Keratinocyte (primary cell): ENCODE measurements around the gene TCP11L2. TPM values are rescaled to one million over a fixed set of nuclear protein-coding genes. Genes with fewer than 3 reads are reported as not detected.

Experiments used
- DNase-seq: peaks from one replicate; pipeline ENCODE4 v3.0.0-alpha.2; 2011; ENCODE audit warnings: low read depth, missing footprints, low spot score
- FAIRE-seq: peaks from 2 replicates; lab custom pipeline; 2011; peaks lifted over from hg19 to GRCh38; lab: Jason Lieb, UNC
- H2AFZ ChIP-seq: 2 replicates; pipeline ENCODE4 v1.6.0; 2012; ENCODE audit warnings: low read length, control low read depth, inconsistent platforms; ENCODE audit not compliant: control insufficient read depth
- H3K27ac ChIP-seq: 2 replicates; pipeline ENCODE4 v1.5.1; 2011; ENCODE audit warnings: low read length; ENCODE audit not compliant: control insufficient read depth, insufficient read depth
- H3K27me3 ChIP-seq: 3 replicates; pipeline ENCODE4 v1.6.0; 2011; ENCODE audit warnings: low read length; ENCODE audit not compliant: control insufficient read depth, insufficient read depth; ENCODE audit errors: extremely low read depth
- H3K36me3 ChIP-seq, 2 experiments: 2 replicates in 1 of 2; 3 replicates in 1 of 2; pipeline ENCODE4 v1.5.1; 2011; ENCODE audit warnings: low read length in 2 of 2, mild to moderate bottlenecking in 1 of 2; ENCODE audit not compliant: control insufficient read depth in 2 of 2, insufficient read depth in 2 of 2; ENCODE audit errors: extremely low read depth in 1 of 2
- H3K4me1 ChIP-seq: 3 replicates; pipeline ENCODE4 v1.5.1; 2011; ENCODE audit warnings: low read length; ENCODE audit not compliant: control insufficient read depth, insufficient read depth; ENCODE audit errors: extremely low read depth
- H3K4me2 ChIP-seq: 3 replicates; pipeline ENCODE4 v1.6.0; 2011; ENCODE audit warnings: low read depth, low read length; ENCODE audit not compliant: control insufficient read depth, insufficient read depth; ENCODE audit errors: extremely low read depth
- H3K4me3 ChIP-seq, 3 experiments: fragments of 200-600 bp in 1 of 3; sonication (generic) in 1 of 3; 2 replicates in 2 of 3; 3 replicates in 1 of 3; pipeline ENCODE4 v1.5.1; 2011 to 2016; ENCODE audit warnings: low read length in 3 of 3, mild to moderate bottlenecking in 3 of 3, control low read depth in 2 of 3, inconsistent platforms in 1 of 3, low read depth in 1 of 3, mixed read lengths in 1 of 3, mixed run types in 1 of 3, moderate library complexity in 1 of 3; ENCODE audit not compliant: control insufficient read depth in 2 of 3, insufficient read depth in 2 of 3; ENCODE audit errors: extremely low read depth in 1 of 3
- H3K79me2 ChIP-seq: 2 replicates; pipeline ENCODE4 v1.6.0; 2012; ENCODE audit warnings: low read length; ENCODE audit not compliant: control insufficient read depth, insufficient read depth
- H3K9ac ChIP-seq: 3 replicates; pipeline ENCODE4 v1.6.0; 2011; ENCODE audit warnings: low read length; ENCODE audit not compliant: control insufficient read depth, insufficient read depth; ENCODE audit errors: extremely low read depth
- H3K9me1 ChIP-seq: 3 replicates; pipeline ENCODE4 v1.6.0; 2011; ENCODE audit warnings: low read length; ENCODE audit not compliant: control insufficient read depth, insufficient read depth; ENCODE audit errors: extremely low read depth
- H3K9me3 ChIP-seq: 2 replicates; pipeline ENCODE4 v1.5.1; 2012; ENCODE audit warnings: low read depth, low read length; ENCODE audit not compliant: control insufficient read depth
- H4K20me1 ChIP-seq: 3 replicates; pipeline ENCODE4 v1.6.0; 2011; ENCODE audit warnings: low read length; ENCODE audit not compliant: control insufficient read depth, insufficient read depth; ENCODE audit errors: extremely low read depth
- CTCF ChIP-seq, 3 experiments: IDR thresholded peaks in 1 of 3; conservative IDR thresholded peaks in 1 of 3; optimal IDR thresholded peaks in 1 of 3; 2 replicates in 2 of 3; 3 replicates in 1 of 3; pipeline versions ENCODE3 to v1.5.1; 2011; ENCODE audit warnings: low read length in 3 of 3, mild to moderate bottlenecking in 3 of 3, moderate library complexity in 2 of 3, control low read depth in 1 of 3, inconsistent platforms in 1 of 3; ENCODE audit not compliant: insufficient read depth in 2 of 3; ENCODE audit errors: extremely low read depth in 1 of 3
- EZH2 ChIP-seq: IDR thresholded peaks from one replicate; pipeline ENCODE4 v1.6.1; 2012; ENCODE audit warnings: inconsistent platforms, mild to moderate bottlenecking, low read length, moderate library complexity
- dilution Hi-C: fragments of 300-500 bp; cut with MboI; formaldehyde crosslinking; loops from one replicate; pipeline ENCODE4 v1.7.0; 2020; ENCODE audit warnings: low sequenced_read_pairs; ENCODE audit not compliant: extremely low pct_ligation_motif_present
- polyA plus RNA-seq, 5 experiments: library from polyadenylated mRNA; depleted of rRNA in 3 of 5; stranded (reverse) in 3 of 5; stranded (forward) in 1 of 5; unstranded in 1 of 5; fragments of >200 nt; gene quantifications; 1 replicate in 1 of 5; 2 replicates in 3 of 5; 3 replicates in 1 of 5; pipeline versions ENCODE4 v1.2.1 to v1.2.3, GENCODE V29; 2011 to 2012; ENCODE audit warnings: missing spikeins in 2 of 5, low read depth in 1 of 5, low replicate concordance in 1 of 5

Gene TCP11L2
- polyA plus RNA-seq, 1 donor (not counting 4 experiments of a cell fraction or from before 2014, with no cell fraction given) = 6.1 TPM

GRCh38 chr12:106303202-106303820 lies 778 bp downstream of the TCP11L2 start:
- H3K9me1 ChIP-seq = no peaks in the 10 kb centered on the region
- no peak for FAIRE-seq
- H3K27ac ChIP-seq = peak overlapping the region; percentile 97
- DNase-seq = no peak
- peak; percentile 12 to 29 (median 17) for TF ChIP-seq CTCF (optimal IDR thresholded peaks at IDR 0.05 in 1 of 3, IDR thresholded peaks at IDR 0.05 in 1 of 3, conservative IDR thresholded peaks at IDR 0.05 in 1 of 3; ENCODE audit: extremely low read depth in 1 of 3, insufficient read depth in 2 of 3, low read length in 3 of 3)
- no peak for TF ChIP-seq EZH2
- H3K9me3 ChIP-seq = no peaks in the 10 kb centered on the region
- peak overlapping the region; percentile 75 for H3K4me2 ChIP-seq
- H2AFZ ChIP-seq = peak overlapping the region; percentile 49
- H3K9ac ChIP-seq = peak overlapping the region; percentile 96
- peaks cover 9% of the 10 kb centered on the region for H3K4me1 ChIP-seq
- dilution Hi-C loops = no loop called here
- H3K36me3 ChIP-seq = no peaks in the 10 kb centered on the region
- H3K27me3 ChIP-seq = no peaks in the 10 kb centered on the region
- H4K20me1 ChIP-seq = no peaks in the 10 kb centered on the region
- H3K79me2 ChIP-seq = no peaks in the 10 kb centered on the region
- peak overlapping the region; percentile 63 to 86 (median 63) for H3K4me3 ChIP-seq

GRCh38 chr12:106304001-106304421 lies 1.5 kb downstream of the TCP11L2 start:
- no peaks in the 10 kb centered on the region for H3K9me1 ChIP-seq
- DNase-seq = no peak
- H2AFZ ChIP-seq = no peak overlapping the region
- H3K9me3 ChIP-seq = no peaks in the 10 kb centered on the region
- H3K4me1 ChIP-seq = peaks cover 11% of the 10 kb centered on the region
- no peaks in the 10 kb centered on the region for H3K27me3 ChIP-seq
- no peak overlapping the region for H3K4me3 ChIP-seq
- H3K9ac ChIP-seq = no peak overlapping the region
- H3K36me3 ChIP-seq = no peaks in the 10 kb centered on the region
- FAIRE-seq = no peak
- H3K4me2 ChIP-seq = no peak overlapping the region
- dilution Hi-C loops = no loop called here
- TF ChIP-seq EZH2 = no peak
- no peak for TF ChIP-seq CTCF (optimal IDR thresholded peaks at IDR 0.05 in 1 of 3, IDR thresholded peaks at IDR 0.05 in 1 of 3, conservative IDR thresholded peaks at IDR 0.05 in 1 of 3; ENCODE audit: extremely low read depth in 1 of 3, insufficient read depth in 2 of 3, low read length in 3 of 3)
- no peaks in the 10 kb centered on the region for H3K79me2 ChIP-seq
- no peak overlapping the region for H3K27ac ChIP-seq
- H4K20me1 ChIP-seq = no peaks in the 10 kb centered on the region
